OCI-LY3 (cell line): ENCODE measurements around the gene PLVAP.

ENCODE experiments used
- H2AFZ ChIP-seq: fragments of 200-600, 300-600 bp; shearing (Covaris generic); 2 replicates; pipeline ENCODE4 v1.6.0; 2014; ENCODE audit warnings: antibody characterized with exemption, low read depth, low read length
- H3K27ac ChIP-seq: fragments of 200-600, 300-600 bp; sonication (generic); 2 replicates; pipeline ENCODE4 v1.5.1; 2014; ENCODE audit warnings: mild to moderate bottlenecking, low read length, moderate library complexity, mixed read lengths
- H3K27me3 ChIP-seq: fragments of 200-600, 300-600 bp; sonication (generic); 2 replicates; pipeline ENCODE4 v1.6.1; 2014; ENCODE audit warnings: low read depth, low read length, mixed read lengths
- H3K36me3 ChIP-seq: fragments of 200-600, 300-600 bp; sonication (generic); replicated peaks from 2 replicates; pipeline ENCODE3; 2014; ENCODE audit warnings: low read depth, low read length, mixed read lengths
- H3K4me1 ChIP-seq: fragments of 300-600, 200-600 bp; sonication (generic); 2 replicates; pipeline ENCODE4 v1.6.1; 2014; ENCODE audit warnings: low read length, mixed read lengths
- H3K4me2 ChIP-seq: fragments of 200-600, 300-600 bp; sonication (generic); 2 replicates; pipeline ENCODE4 v1.6.1; 2014; ENCODE audit warnings: low read length, mixed read lengths
- H3K4me3 ChIP-seq: fragments of 300-600, 200-600 bp; sonication (generic); 2 replicates; pipeline ENCODE4 v1.5.1; 2014; ENCODE audit warnings: antibody characterized with exemption, mild to moderate bottlenecking, low read length, moderate library complexity
- H3K79me2 ChIP-seq: fragments of 300-600, 200-600 bp; shearing (Covaris generic); 2 replicates; pipeline ENCODE4 v1.6.1; 2014; ENCODE audit warnings: mild to moderate bottlenecking, low read length, mixed read lengths
- H3K9ac ChIP-seq: fragments of 300-600, 200-600 bp; shearing (Covaris generic); 2 replicates; pipeline ENCODE4 v1.6.0; 2014; ENCODE audit warnings: mild to moderate bottlenecking, low read length, moderate library complexity
- H3K9me3 ChIP-seq: fragments of 200-600, 300-600 bp; shearing (Covaris generic); 2 replicates; pipeline ENCODE4 v1.6.1; 2014; ENCODE audit warnings: low read length, mixed read lengths; ENCODE audit not compliant: insufficient read depth
- H4K20me1 ChIP-seq: fragments of 200-600, 300-600 bp; sonication (generic); 2 replicates; pipeline ENCODE4 v1.6.1; 2016; ENCODE audit warnings: low read length, mixed read lengths; ENCODE audit not compliant: insufficient read depth
- CTCF ChIP-seq: fragments of 200-600, 300-600 bp; sonication (generic); IDR thresholded peaks from 2 replicates; pipeline ENCODE4 v1.5.1; 2014; ENCODE audit warnings: antibody characterized with exemption, low read length, low read depth
- EZH2phosphoT487 ChIP-seq: fragments of 200-600 bp; shearing (Covaris generic); IDR thresholded peaks from 2 replicates; pipeline ENCODE4 v1.6.1; 2018; ENCODE audit warnings: antibody characterized with exemption, mixed run types, low read depth

PLVAP gene

GRCh38 chr19:17353386-17353785 lies 23.8 kb downstream of the PLVAP start:
- H3K9me3 ChIP-seq, result no peaks in the 10 kb centered on the region
- no peak overlapping the region for H2AFZ ChIP-seq
- H3K4me2 ChIP-seq, result no peak overlapping the region
- peaks cover 8% of the 10 kb centered on the region; the same call in 1 of the 2 replicates for H3K27me3 ChIP-seq
- TF ChIP-seq CTCF (no peak), EZH2phosphoT487 (no peak)
- no peak overlapping the region for H3K4me3 ChIP-seq
- no peak overlapping the region for H3K27ac ChIP-seq
- H3K79me2 ChIP-seq, result no peaks in the 10 kb centered on the region
- no peak overlapping the region for H3K9ac ChIP-seq
- no peaks in the 10 kb centered on the region for H3K4me1 ChIP-seq
- H4K20me1 ChIP-seq, result no peaks in the 10 kb centered on the region
- no peaks in the 10 kb centered on the region for H3K36me3 ChIP-seq

- Histone ChIP-seq H3K79me2 (no peaks in the 10 kb centered on the region), H3K36me3 (no peaks in the 10 kb centered on the region), H3K4me1 (no peaks in the 10 kb centered on the region), H3K4me2 (no peak overlapping the region), H3K9me3 (no peaks in the 10 kb centered on the region), H2AFZ (no peak overlapping the region), H3K27ac (no peak overlapping the region), H3K9ac (no peak overlapping the region), H3K27me3 (peaks cover 8% of the 10 kb centered on the region; the same call in 1 of the 2 replicates), H3K4me3 (no peak overlapping the region), H4K20me1 (no peaks in the 10 kb centered on the region)
- TF ChIP-seq CTCF (no peak), EZH2phosphoT487 (no peak)
Measured at GRCh38 chr19:17352608-17353280, 24.4 kb downstream of the PLVAP start.

GRCh38 chr19:17351815-17352435 lies 25.2 kb downstream of the PLVAP start:
- Histone ChIP-seq H3K4me2 (no peak overlapping the region), H3K27me3 (peaks cover 8% of the 10 kb centered on the region; the same call in 1 of the 2 replicates), H3K36me3 (no peaks in the 10 kb centered on the region), H3K27ac (no peak overlapping the region), H3K4me1 (peaks cover 7% of the 10 kb centered on the region), H4K20me1 (no peaks in the 10 kb centered on the region), H3K9ac (no peak overlapping the region), H3K9me3 (no peaks in the 10 kb centered on the region), H2AFZ (no peak overlapping the region), H3K79me2 (no peaks in the 10 kb centered on the region), H3K4me3 (no peak overlapping the region)
- TF ChIP-seq EZH2phosphoT487, result no peak
- no peak for TF ChIP-seq CTCF

- H3K36me3 ChIP-seq, result peaks cover 2% of the 10 kb centered on the region
- no peaks in the 10 kb centered on the region for H4K20me1 ChIP-seq
- H3K9me3 ChIP-seq, result no peaks in the 10 kb centered on the region
- no peak overlapping the region for H3K27ac ChIP-seq
- H3K27me3 ChIP-seq, result peaks cover 8% of the 10 kb centered on the region; the same call in 1 of the 2 replicates
- TF ChIP-seq CTCF (no peak), EZH2phosphoT487 (no peak)
- H3K4me1 ChIP-seq, result peaks cover 13% of the 10 kb centered on the region
- no peak overlapping the region for H2AFZ ChIP-seq
- no peak overlapping the region for H3K4me2 ChIP-seq
- H3K79me2 ChIP-seq, result no peaks in the 10 kb centered on the region
- no peak overlapping the region for H3K9ac ChIP-seq
- no peak overlapping the region for H3K4me3 ChIP-seq
Measured at GRCh38 chr19:17348700-17349099, 28.4 kb downstream of the PLVAP start.
